ENCODE results near the gene PTPRH.

Gene PTPRH

DNA sequence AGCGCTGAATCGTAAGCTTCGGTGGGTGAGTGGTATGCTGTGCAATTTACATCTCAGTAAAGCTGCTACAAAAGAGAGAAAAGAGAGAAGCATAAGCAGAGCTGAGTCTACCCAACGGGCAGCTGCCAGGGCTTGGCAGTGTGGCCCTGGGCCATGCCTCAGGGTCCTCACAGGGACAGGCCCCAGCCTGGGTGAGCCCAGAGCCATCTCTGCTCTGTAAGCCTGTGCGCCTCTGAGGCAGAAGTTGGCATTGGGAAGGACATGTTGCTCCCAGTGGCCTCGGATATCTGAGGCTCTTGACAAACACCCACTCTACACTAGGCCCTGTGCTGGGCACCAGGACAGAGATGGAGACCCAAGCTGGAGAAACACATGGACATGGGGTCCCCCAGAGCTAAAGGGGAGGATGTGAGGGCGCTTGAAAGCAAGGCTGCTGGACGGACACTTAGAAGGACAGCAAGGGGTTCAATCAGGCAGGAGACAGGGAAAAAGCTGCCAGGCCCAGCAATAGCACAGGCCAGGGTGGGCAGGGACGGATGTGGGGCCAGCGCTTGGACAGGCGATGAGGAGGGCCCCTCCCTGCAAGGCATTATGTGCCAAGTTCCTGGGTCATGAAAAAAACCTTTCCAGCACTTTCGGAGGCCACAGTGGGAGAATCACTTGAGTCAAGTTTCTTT, 34.8 kb upstream of the PTPRH start:
- no peak for DNase-seq (ENCODE audit: low spot score)

DNA sequence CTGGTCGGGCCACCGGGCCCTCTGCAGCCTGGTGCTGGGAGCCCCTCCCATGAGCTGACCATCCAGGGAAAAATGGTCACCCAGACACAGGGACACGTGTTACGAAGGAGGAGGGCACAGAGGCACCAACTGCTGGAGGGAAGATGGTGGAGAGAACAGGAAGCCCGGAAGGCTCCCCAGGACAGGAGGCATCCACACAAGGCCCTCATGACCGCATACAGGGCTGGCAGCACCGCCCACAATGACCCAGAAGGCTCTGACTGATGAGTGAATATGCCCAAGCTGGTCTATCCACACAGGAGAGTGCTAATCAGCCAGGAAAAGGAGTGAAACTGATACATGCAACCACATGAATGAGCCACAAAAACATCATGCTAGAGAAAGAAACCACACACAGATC, 33.2 kb upstream of the PTPRH start:
- no peak for DNase-seq (ENCODE audit: low spot score)

- no peak for DNase-seq (ENCODE audit: low spot score)
Measured at GRCh38 chr19:55241935-55242464, 32.7 kb upstream of the PTPRH start.

DNA sequence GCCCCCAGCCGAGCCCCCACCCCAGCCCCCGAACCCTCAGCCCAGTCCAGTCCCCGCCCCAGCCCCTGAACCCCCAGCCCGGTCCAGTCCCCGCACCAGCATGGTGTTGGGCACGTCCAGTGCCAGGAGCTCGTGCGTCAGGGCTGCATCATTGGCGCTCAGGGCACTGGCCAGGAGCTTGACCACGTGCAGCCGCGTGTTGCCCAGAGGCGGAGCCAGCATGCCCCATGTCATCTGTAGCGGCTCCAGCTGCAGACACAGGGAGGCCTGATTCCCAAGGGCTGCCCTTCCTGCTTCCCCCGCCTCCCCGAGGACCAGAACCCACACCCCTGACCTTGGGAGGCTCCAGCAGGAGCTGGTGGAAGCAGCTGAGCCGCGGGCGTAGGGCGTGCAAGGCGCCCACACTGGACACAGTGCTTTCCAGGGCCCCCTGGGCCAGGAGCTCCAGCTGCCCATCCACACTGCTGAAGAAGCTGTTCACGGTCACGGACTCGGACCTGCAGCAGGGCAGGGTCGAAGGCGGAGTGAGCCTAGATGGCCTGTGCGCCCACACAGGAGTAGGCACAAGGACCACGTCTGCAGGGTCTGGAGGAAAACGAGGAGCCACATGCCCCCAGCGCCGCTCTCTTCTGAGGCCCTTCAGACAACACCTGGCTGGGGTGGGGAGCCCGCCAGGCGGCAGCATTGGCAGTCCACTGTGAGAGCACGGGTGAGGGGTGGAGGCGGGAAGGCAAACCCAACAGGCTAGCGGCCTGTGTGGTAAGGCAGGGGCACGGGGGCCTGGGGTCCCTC, 32.0 kb upstream of the PTPRH start:
- DNase-seq (ENCODE audit: low spot score): no peak

DNA sequence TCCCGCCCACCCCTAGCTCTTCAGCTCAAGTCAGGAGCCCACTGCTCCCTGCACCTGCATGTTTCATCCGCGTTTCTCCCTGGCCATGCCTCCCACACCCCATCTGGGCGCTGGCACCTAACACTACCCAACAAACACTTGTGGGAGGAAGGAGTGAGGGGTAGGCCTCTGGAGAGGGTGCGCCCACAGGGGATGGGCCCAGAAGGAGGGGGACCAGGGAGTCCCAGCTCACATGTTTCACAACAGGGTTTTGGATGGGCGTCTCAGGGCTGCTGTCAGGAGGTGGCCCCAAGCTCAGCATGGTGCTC, 31.4 kb upstream of the PTPRH start:
- no peak for DNase-seq (ENCODE audit: low spot score)

DNA sequence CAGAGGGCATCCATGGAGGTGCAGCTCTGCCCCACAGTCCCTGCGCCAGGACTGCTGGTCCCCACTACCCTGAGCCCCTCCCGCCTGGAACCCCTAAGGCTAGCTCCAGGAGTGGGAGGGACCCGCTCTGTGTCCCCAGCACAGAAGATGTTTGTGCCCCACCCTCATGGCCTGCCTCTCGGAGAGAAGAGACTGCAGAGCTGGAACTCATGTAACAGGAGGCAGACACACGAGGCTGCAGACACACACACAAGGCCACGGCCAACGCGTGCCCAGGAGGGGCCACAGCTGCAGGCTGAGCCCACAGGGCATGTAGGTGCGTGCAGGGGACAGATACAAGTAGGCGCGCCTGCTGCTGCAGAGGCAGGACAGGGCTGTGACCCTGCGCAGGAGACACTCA, 29.7 kb upstream of the PTPRH start:
- DNase-seq (ENCODE audit: low spot score): no peak

DNA sequence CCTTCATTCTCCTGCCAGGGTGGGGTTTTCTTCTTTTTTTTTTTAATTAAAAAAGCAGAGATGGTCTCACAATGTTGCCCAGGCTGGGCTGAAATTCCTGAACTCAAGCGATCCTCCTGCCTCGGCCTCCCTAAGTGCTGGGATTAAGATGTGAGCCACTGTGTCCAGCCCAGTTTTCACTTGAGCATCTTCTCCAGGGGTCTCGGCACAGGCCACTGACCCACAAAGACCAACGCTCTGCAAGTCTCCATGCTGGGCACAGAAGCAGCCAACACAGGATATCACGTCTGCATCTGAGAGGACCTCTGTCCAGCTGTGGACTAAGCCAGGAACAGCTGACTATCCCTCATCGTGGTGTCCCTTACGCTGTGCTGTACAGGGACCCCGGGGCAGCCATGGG, 28.7 kb upstream of the PTPRH start:
- DNase-seq (ENCODE audit: low spot score): no peak

DNA sequence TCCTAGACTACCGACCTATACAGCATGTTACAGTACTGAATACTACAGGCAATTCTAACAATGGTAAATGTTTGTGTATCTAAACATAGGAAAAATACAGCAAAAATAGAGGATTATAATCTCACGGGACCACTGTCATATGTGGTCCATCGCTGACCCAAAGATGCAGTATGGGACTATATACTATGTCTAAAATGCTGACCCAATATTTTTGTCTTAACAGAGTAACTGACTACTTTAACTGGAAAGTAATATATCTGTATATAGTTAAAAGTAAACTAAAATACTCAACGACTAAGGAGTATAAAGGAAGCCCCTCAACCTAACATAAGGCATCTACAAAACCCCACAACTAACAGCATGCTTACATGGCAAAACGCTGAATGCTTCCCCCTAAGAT, 23.7 kb upstream of the PTPRH start:
- no peak for DNase-seq (ENCODE audit: low spot score)

DNA sequence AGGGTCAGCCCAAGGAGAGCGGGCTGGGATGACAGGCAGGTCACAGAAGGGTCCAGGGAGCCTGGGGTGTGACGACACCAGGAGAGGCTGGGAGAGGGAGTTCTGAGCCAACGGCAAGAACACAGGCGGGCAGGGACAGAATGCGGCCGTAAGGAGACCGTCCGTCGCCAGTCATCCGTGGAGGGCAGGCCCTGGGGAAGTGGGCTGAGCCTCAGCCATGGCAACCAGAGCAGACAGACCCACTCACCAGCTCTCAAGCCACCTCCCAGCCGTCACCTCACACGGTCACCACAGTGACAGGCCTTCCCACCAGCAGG, 22.9 kb upstream of the PTPRH start:
- DNase-seq (ENCODE audit: low spot score): no peak

- no peak for DNase-seq (ENCODE audit: low spot score)
Measured at GRCh38 chr19:55231391-55232285, 22.3 kb upstream of the PTPRH start.

DNA sequence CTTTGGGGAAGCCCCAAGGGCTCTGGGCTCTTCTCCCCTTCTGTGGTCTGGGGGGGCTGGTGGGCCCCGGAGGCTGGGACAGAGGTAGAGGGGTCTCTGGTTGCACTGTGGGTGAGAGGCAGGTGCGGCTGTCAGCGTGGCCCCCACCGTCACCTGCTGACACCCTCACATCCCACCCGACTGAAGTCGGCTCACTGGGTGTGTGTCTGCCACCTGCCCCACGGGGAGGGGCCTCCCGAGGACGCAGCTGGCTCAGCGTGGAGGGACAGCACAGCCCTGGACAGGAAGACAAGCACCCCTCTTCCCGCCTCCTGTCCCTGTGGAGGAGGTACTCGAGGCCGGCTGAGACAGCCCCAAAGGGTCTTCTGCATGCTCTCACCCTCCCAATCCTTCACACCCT, 21.5 kb upstream of the PTPRH start:
- DNase-seq (ENCODE audit: low spot score): no peak

GRCh38 chr19:55230329-55230728, 21.0 kb upstream of the PTPRH start:
- no peak for DNase-seq (ENCODE audit: low spot score)

DNA sequence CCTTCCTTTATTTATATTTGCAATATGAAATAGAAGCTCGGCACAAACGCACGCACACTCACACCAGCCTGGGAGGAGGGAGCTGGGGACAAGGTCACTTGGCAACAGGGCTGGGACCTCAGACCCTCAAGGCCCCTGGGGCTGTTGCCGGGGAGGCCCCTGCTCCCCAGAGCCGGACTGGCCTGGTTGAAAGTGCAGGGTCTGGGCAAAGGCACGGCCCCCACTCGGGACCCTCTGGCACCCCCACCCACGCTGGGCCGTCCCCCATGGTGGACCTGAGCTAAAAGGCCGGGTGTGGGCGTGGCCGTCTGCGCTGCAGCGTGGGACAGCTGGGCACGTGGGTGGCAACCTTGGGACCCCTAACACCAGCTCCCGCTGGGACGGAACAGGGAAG, 20.5 kb upstream of the PTPRH start:
- no peak for DNase-seq (ENCODE audit: low spot score)

- DNase-seq (ENCODE audit: low spot score): no peak
Measured at GRCh38 chr19:55229145-55229788, 20.0 kb upstream of the PTPRH start.

DNA sequence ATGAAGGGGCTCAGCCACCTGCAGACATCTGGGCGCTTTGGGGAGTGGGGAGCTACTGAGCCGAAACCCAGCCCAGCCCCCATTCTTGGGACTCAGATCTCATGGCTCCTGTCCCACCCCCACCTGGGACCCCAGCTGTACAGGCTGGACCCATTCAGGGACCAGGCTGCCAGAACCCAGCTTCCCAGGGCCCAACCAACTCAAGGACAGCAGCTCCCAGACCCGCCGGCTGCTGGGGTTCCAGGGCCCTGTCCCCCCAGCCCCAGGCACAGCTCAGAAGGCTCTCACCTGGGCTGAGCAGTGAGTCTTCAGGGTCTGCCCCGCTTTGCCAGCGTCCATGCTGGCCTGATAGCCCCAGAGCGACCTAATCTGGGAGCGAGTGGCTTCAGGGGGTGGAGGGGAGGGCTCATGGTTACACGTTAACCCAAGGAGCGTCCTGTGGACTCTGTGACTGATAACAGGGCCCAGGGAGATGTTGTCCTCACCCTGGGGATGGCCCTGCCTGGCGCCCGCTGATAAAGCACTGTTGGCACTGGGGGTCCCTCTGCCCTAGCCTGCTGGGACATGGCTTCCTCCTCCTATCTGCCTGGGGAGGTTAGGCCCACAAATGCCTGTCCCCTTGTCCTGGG, 19.2 kb upstream of the PTPRH start, which contains the start of gene TMEM86B:
Gene TMEM86B (minus strand): TSS at position 361 of the 629 bp plus-strand sequence. CDS start 22 bp downstream, at position 339.
- DNase-seq (ENCODE audit: low spot score): no peak

DNA sequence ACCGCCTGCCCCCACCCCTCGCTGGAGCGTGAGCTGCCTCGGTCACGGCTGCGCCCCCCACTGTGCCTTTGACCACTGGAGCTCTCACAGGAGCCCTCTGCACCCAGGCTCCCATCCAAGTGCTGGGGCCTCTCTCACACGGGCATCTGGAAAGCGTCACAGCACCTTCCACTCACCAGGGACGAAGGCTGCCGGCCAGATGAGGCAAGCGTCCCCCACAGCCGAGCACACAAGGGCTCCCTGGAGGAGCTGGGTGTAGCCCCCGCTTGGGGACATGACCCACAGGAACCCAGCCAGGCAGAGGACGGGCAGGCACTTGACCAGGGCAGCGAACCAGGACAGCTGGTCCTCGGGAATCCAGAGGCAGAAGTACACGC, 18.7 kb upstream of the PTPRH start:
- no peak for DNase-seq (ENCODE audit: low spot score)

GRCh38 chr19:55227241-55228014, 18.1 kb upstream of the PTPRH start:
- DNase-seq (ENCODE audit: low spot score): no peak

GRCh38 chr19:55226788-55227187, 17.5 kb upstream of the PTPRH start:
- no peak for DNase-seq (ENCODE audit: low spot score)

GRCh38 chr19:55226273-55226672, 17.0 kb upstream of the PTPRH start:
- DNase-seq (ENCODE audit: low spot score): no peak

- DNase-seq (ENCODE audit: low spot score): no peak
Measured at GRCh38 chr19:55225415-55225958, 16.2 kb upstream of the PTPRH start.

All from D341Med (cell line).